Uterus (tissue), 4 donors: Measurements from ENCODE around the gene SREK1IP1. TPM values are rescaled to one million over a fixed set of nuclear protein-coding genes. Genes with fewer than 3 reads are reported as not detected.

Experiments used
- DNase-seq, 2 donors: peaks; one replicate each; pipeline ENCODE4 v3.0.0-alpha.2; 2019 to 2020
- H3K27ac ChIP-seq, 2 donors: fragments of 200-600 bp; sonication (generic); 1 replicate in 1 of 2; 2 replicates in 1 of 2; pipeline ENCODE4 v1.5.1; 2016 to 2018
- H3K27me3 ChIP-seq, 2 donors: fragments of 200-600 bp; sonication (generic); one replicate each; pipeline ENCODE4 v1.5.1; 2018 to 2019; ENCODE audit warnings: control low read depth in 1 of 2
- H3K36me3 ChIP-seq, 2 donors: fragments of 200-600 bp; sonication (generic); one replicate each; pipeline ENCODE4 v1.5.1; 2019; ENCODE audit warnings: control low read depth in 1 of 2
- H3K4me1 ChIP-seq, 2 donors: fragments of 200-600 bp; sonication (generic); one replicate each; pipeline ENCODE4 v1.5.1; 2018 to 2019; ENCODE audit warnings: control low read depth in 1 of 2
- H3K4me3 ChIP-seq, 2 donors: fragments of 200-600 bp; sonication (generic); 1 replicate in 1 of 2; 2 replicates in 1 of 2; pipeline ENCODE4 v1.5.1; 2018 to 2019; ENCODE audit warnings: mild to moderate bottlenecking in 1 of 2
- H3K9me3 ChIP-seq, 2 donors: fragments of 200-600 bp; sonication (generic); one replicate each; pipeline ENCODE4 v1.5.1; 2019; ENCODE audit warnings: control low read depth in 1 of 2
- POLR2A ChIP-seq, 2 donors: fragments of 450-650 bp; IDR thresholded peaks; one replicate each; pipeline ENCODE4 v1.6.1; 2016; ENCODE audit warnings: antibody characterized with exemption in 2 of 2, mild to moderate bottlenecking in 1 of 2, moderate library complexity in 1 of 2
- intact Hi-C: fragments of 100-400 bp; cut with DNase I; formaldehyde crosslinking; loops from one replicate; pipeline ENCODE4 v1.15.1; 2023; ENCODE audit warnings: low total_unique reads
- total RNA-seq, 4 donors: library from RNA; depleted of rRNA in 3 of 4; stranded (reverse); fragments of >200 nt in 3 of 4; gene quantifications; one replicate each; pipeline versions ENCODE4 v1.1.0 to v1.2.4, GENCODE V29; 2014 to 2023
- TF ChIP-seq, protein P1 (sequence below), 4 experiments: fragments of 200-600 bp in 2 of 4; fragments of 450-650 bp in 2 of 4; sonication (generic) in 2 of 4; IDR thresholded peaks; one replicate each; pipeline ENCODE4 v1.5.1; 2016 to 2019; ENCODE audit warnings: antibody characterized with exemption in 4 of 4, mild to moderate bottlenecking in 2 of 4, moderate library complexity in 1 of 4
- donor health status: DM: yes; HTN: yes; CAD: no.

Gene SREK1IP1
- total RNA-seq, 4 donors from 2014 or later, result 3.6 to 28.4 (median 18.0) TPM

DNA sequence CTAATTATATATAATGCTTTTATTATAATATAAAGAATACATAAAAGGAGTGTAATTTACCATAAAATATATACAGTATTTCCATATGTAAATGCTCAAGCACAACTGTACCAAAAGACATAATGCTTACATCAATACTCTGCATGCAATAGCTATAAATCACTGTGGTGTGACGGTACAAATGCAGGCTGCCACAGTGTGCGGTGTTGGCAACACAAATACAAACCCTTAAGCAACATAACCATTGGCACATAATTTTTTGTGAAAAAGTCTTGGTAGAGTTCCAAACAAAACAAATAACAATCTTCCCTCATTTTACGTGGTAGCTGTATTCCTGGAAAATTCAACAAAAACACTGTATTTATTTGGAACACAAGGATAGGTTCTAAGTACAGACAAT is 80.1 kb downstream of the SREK1IP1 start:
- Histone ChIP-seq H3K27ac (no peak overlapping the region), H3K4me1 (no peaks in the 10 kb centered on the region), H3K9me3 (no peaks in the 10 kb centered on the region), H3K36me3 (no peaks in the 10 kb centered on the region), H3K4me3 (no peak overlapping the region), H3K27me3 (no peaks in the 10 kb centered on the region)
- intact Hi-C loops, result no loop called here
- no peak for DNase-seq
- TF ChIP-seq, protein P1, sequence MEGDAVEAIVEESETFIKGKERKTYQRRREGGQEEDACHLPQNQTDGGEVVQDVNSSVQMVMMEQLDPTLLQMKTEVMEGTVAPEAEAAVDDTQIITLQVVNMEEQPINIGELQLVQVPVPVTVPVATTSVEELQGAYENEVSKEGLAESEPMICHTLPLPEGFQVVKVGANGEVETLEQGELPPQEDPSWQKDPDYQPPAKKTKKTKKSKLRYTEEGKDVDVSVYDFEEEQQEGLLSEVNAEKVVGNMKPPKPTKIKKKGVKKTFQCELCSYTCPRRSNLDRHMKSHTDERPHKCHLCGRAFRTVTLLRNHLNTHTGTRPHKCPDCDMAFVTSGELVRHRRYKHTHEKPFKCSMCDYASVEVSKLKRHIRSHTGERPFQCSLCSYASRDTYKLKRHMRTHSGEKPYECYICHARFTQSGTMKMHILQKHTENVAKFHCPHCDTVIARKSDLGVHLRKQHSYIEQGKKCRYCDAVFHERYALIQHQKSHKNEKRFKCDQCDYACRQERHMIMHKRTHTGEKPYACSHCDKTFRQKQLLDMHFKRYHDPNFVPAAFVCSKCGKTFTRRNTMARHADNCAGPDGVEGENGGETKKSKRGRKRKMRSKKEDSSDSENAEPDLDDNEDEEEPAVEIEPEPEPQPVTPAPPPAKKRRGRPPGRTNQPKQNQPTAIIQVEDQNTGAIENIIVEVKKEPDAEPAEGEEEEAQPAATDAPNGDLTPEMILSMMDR (IDR thresholded peaks at IDR 0.05), result no peak
- no peak for TF ChIP-seq POLR2A (IDR thresholded peaks at IDR 0.05)

DNA sequence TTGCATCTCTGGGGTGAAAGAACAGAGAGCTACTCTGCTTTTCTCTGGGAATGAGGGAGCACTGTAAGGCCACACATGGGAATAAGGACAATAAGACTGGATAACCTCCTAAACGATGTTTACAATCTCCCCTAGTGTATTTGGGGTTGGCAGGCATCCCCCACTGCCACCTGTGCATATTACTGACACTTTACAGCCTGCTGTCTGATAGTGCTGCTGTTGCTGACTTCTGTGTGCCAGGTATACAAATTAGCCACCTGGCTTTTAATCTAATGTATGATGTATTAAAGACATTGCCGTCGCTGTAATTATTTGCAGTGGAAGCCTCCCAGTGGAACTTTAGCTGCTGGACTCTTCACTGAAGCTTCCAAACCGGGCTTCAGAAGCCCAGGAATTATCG is 82.6 kb downstream of the SREK1IP1 start:
- Histone ChIP-seq H3K4me1 (no peaks in the 10 kb centered on the region), H3K4me3 (no peak overlapping the region), H3K9me3 (no peaks in the 10 kb centered on the region), H3K27ac (no peak overlapping the region), H3K36me3 (no peaks in the 10 kb centered on the region), H3K27me3 (no peaks in the 10 kb centered on the region)
- intact Hi-C loops, result no loop called here
- TF ChIP-seq, protein P1 (IDR thresholded peaks at IDR 0.05), result no peak
- TF ChIP-seq POLR2A (IDR thresholded peaks at IDR 0.05), result no peak
- no peak for DNase-seq

GRCh38 chr5:64682608-64683007 is 85.9 kb downstream of the SREK1IP1 start:
- DNase-seq, result no peak
- TF ChIP-seq POLR2A (IDR thresholded peaks at IDR 0.05), result no peak
- TF ChIP-seq, protein P1 (IDR thresholded peaks at IDR 0.05), result no peak
- H3K36me3 ChIP-seq, result no peaks in the 10 kb centered on the region
- intact Hi-C loops, result no loop called here
- H3K27ac ChIP-seq, result no peak overlapping the region
- no peaks in the 10 kb centered on the region for H3K9me3 ChIP-seq
- H3K27me3 ChIP-seq, result no peaks in the 10 kb centered on the region
- no peaks in the 10 kb centered on the region for H3K4me1 ChIP-seq
- H3K4me3 ChIP-seq, result no peak overlapping the region

- Histone ChIP-seq H3K36me3 (no peaks in the 10 kb centered on the region), H3K27ac (no peak overlapping the region), H3K4me3 (no peak overlapping the region), H3K9me3 (no peaks in the 10 kb centered on the region), H3K4me1 (no peaks in the 10 kb centered on the region), H3K27me3 (no peaks in the 10 kb centered on the region)
- DNase-seq, result no peak
- no peak for TF ChIP-seq POLR2A (IDR thresholded peaks at IDR 0.05)
- TF ChIP-seq, protein P1 (IDR thresholded peaks at IDR 0.05), result no peak
- intact Hi-C loops, result no loop called here
Observed at GRCh38 chr5:64680289-64680688, 88.2 kb downstream of the SREK1IP1 start.

GRCh38 chr5:64678374-64678773 is 90.1 kb downstream of the SREK1IP1 start:
- TF ChIP-seq POLR2A (IDR thresholded peaks at IDR 0.05), result no peak
- TF ChIP-seq, protein P1 (IDR thresholded peaks at IDR 0.05), result no peak
- intact Hi-C loops, result no loop called here
- no peaks in the 10 kb centered on the region for H3K27me3 ChIP-seq
- H3K36me3 ChIP-seq, result no peaks in the 10 kb centered on the region
- H3K4me3 ChIP-seq, result no peak overlapping the region
- no peak overlapping the region for H3K27ac ChIP-seq
- DNase-seq, result no peak
- H3K4me1 ChIP-seq, result no peaks in the 10 kb centered on the region
- no peaks in the 10 kb centered on the region for H3K9me3 ChIP-seq
